CD4-positive, alpha-beta T cell treated with Interleukin-4 for 4 hours (primary cell): ENCODE results near the gene TNFSF9.
"Not testable (repeated sequence)": the region's sequence is repeated elsewhere in the genome, so short reads cannot be mapped to it uniquely, and the experiment has no call there.

Source experiments
- DNase-seq: peaks from one replicate; pipeline ENCODE4 v3.0.0-alpha.2; 2020

The TNFSF9 gene

GRCh38 chr19:6508028-6508771 is 22.6 kb upstream of the TNFSF9 start:
- not testable (repeated sequence) for DNase-seq

- DNase-seq, result no peak
Observed at GRCh38 chr19:6509118-6509971, 21.5 kb upstream of the TNFSF9 start.

GRCh38 chr19:6510618-6511017 is 20.2 kb upstream of the TNFSF9 start:
- DNase-seq, result no peak

GRCh38 chr19:6514089-6514488 is 16.7 kb upstream of the TNFSF9 start:
- DNase-seq, result no peak

GRCh38 chr19:6514926-6515544 is 15.8 kb upstream of the TNFSF9 start:
- no peak for DNase-seq

- DNase-seq, result peak; percentile 70
Observed at GRCh38 chr19:6516018-6516658, 14.7 kb upstream of the TNFSF9 start.

GRCh38 chr19:6516659-6517291 is 14.1 kb upstream of the TNFSF9 start:
- DNase-seq, result peak; percentile 84

- DNase-seq, result no peak
Observed at GRCh38 chr19:6518145-6518911, 12.5 kb upstream of the TNFSF9 start.

- no peak for DNase-seq
Observed at GRCh38 chr19:6519289-6519688, 11.5 kb upstream of the TNFSF9 start.

- DNase-seq, result peak; percentile 72
Observed at GRCh38 chr19:6521718-6522646, 8.8 kb upstream of the TNFSF9 start.

- no peak for DNase-seq
Observed at GRCh38 chr19:6522712-6523111, 8.1 kb upstream of the TNFSF9 start.

GRCh38 chr19:6524311-6524710 is 6.5 kb upstream of the TNFSF9 start:
- no peak for DNase-seq

- DNase-seq, result no peak
Observed at GRCh38 chr19:6527893-6528543, 2.8 kb upstream of the TNFSF9 start.

GRCh38 chr19:6528544-6529121 is 2.2 kb upstream of the TNFSF9 start:
- DNase-seq, result no peak

- no peak for DNase-seq
Observed at GRCh38 chr19:6529351-6529750, 1.5 kb upstream of the TNFSF9 start.

GRCh38 chr19:6529937-6530385 is 865 bp upstream of the TNFSF9 start:
- no peak for DNase-seq

GRCh38 chr19:6531163-6531955 is 533 bp downstream of the TNFSF9 start:
- DNase-seq, result no peak

GRCh38 chr19:6531956-6532243 is 1.1 kb downstream of the TNFSF9 start:
- no peak for DNase-seq
